ENCODE data around the gene NFIB. TPM values are rescaled to one million over a fixed set of nuclear protein-coding genes. Genes with fewer than 3 reads are reported as not detected.

NFIB gene
- total and polyA plus RNA-seq, 10 of the 15 experiments (the other 5 are each of a cell fraction or from before 2014, with no cell fraction given): under 0.01 to 0.19 (median 0.05) TPM; not detected in 3

- TF ChIP-seq IKZF2 (IDR thresholded peaks at IDR 0.05) (no peak), STAT3 (IDR thresholded peaks at IDR 0.05; ENCODE audit: low read depth, low read length) (no peak), KLF5 (IDR thresholded peaks at IDR 0.05; ENCODE audit: partially characterized antibody) (no peak), ZNF207 (IDR thresholded peaks at IDR 0.05; ENCODE audit: borderline replicate concordance) (no peak)
These were observed 132.9 kb downstream of the NFIB start (continued) for GRCh38 chr9:14180960-14181537.

DNA sequence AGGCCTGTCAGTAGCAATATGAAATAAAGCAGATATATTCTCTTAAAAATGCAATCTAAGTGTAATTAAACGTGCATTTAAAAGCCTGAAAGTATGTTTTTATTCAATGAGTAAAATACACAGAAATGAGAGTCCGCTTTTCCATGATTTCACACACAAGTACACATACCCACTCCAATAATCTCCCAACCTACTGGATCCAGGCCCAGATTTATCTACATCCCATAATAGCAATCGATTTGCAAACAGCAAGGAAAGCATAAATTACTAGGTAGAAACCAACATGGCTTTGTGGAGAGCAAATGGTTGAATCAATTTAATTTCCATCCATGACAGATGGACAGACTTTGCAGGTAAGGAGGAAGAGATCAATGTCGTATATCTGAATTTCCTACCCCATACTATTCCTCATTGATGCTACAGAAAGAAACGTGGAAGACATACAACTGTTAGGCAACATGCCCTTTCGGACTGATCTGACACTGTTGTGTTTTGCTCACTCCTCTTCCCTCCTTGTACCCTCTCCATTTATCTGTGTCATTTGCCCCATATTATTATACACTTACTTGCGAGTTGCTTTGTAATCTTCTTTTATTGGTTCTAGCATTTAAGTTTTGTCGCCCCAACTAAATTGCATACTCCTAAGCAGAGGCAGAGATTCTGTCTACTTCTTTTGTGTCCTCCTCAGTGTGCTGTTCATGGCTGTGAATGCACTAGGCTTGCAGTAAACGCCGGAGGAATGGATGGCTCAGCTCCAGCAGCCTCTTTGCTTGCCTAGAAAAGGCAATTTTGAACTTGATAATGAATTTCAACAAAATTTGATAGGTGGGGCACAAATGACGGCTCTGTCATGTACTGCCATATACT, 133.6 kb downstream of the NFIB start:
- H3K4me1 ChIP-seq (ENCODE audit: control insufficient read depth, insufficient read depth, low read length): no peaks in the 10 kb centered on the region
- ChIA-PET RAD21 (ENCODE audit: unreplicated experiment) (no interaction called here), POLR2A (no interaction called here), SMC1A (ENCODE audit: uncharacterized antibody, unreplicated experiment) (no interaction called here), CTCF (no interaction called here)
- no peak overlapping the region for H3K4me2 ChIP-seq (ENCODE audit: control insufficient read depth, insufficient read depth)
- H3K9me3 ChIP-seq (replicated peaks; ENCODE audit: control insufficient read depth, insufficient read depth, low read length): no peaks in the 10 kb centered on the region
- intact Hi-C loops (cut with micrococcal nuclease; ENCODE audit: unreplicated experiment) (no loop called here), in situ Hi-C loops (cut with MboI) (no loop called here)
- no peak for FAIRE-seq
- 30% methylated on average over 11 of the region's 11 CpGs for WGBS (ENCODE audit: insufficient coverage, insufficient replicate concordance, low lambda C conversion rate, missing lambda C conversion rate)
- H3K9ac ChIP-seq (ENCODE audit: control insufficient read depth, insufficient read depth, low read length): no peak overlapping the region
- DNase-seq (ENCODE audit: low read depth, low spot score): no peak
- H3K27ac ChIP-seq (ENCODE audit: control insufficient read depth, insufficient read depth): no peak overlapping the region
- H3K36me3 ChIP-seq (ENCODE audit: control insufficient read depth in 2 of 2, insufficient read depth in 2 of 2, low read length in 1 of 2): no peaks in the 10 kb centered on the region
- H2AFZ ChIP-seq (ENCODE audit: control insufficient read depth, low read depth, low read length): no peak overlapping the region
- no peak for TF ChIP-seq SKIL (IDR thresholded peaks at IDR 0.05; ENCODE audit: low read depth, poor library complexity, severe bottlenecking)
- no peak for TF ChIP-seq MXI1 (IDR thresholded peaks at IDR 0.05; ENCODE audit: low read depth, low read length)
- no peak for TF ChIP-seq GABPA (IDR thresholded peaks at IDR 0.05; ENCODE audit: low read depth)
- TF ChIP-seq RFX5 (IDR thresholded peaks at IDR 0.05; ENCODE audit: low read depth, low read length): no peak
- TF ChIP-seq IRF4 (IDR thresholded peaks at IDR 0.05; ENCODE audit: low read depth, low read length): no peak
- no peak for TF ChIP-seq SIX5 (IDR thresholded peaks at IDR 0.05; ENCODE audit: low read depth, low read length, severe bottlenecking)
- no peak for TF ChIP-seq HDAC6 (IDR thresholded peaks at IDR 0.05; ENCODE audit: unreplicated experiment)
- no TSS peak for BruUV-seq (replicated peaks)
- no peaks in the 10 kb centered on the region; a peak in 2 of 4 replicates for H3K27me3 ChIP-seq (replicated peaks in 1 of 2; ENCODE audit: control insufficient read depth in 2 of 2, insufficient read depth in 2 of 2, low read length in 1 of 2)
- H4K20me1 ChIP-seq (ENCODE audit: control insufficient read depth, insufficient read depth): no peaks in the 10 kb centered on the region
- ATAC-seq: no peak
- no peak overlapping the region for H3K4me3 ChIP-seq
- H3K79me2 ChIP-seq (ENCODE audit: control insufficient read depth, insufficient read depth, low read length): no peaks in the 10 kb centered on the region

All from GM12878 (cell line).